HEK293T (cell line): ENCODE data around the gene CLK2.
"Not testable (repeated sequence)": the region's sequence is repeated elsewhere in the genome, so short reads cannot be mapped to it uniquely, and the experiment has no call there.

Experiments used
- BHLHE40 ChIP-seq: fragments of 450-650 bp; IDR thresholded peaks from 2 replicates; pipeline ENCODE4 v1.6.1; 2016; ENCODE audit warnings: mild to moderate bottlenecking, moderate library complexity, borderline replicate concordance
- FOXK2 ChIP-seq: fragments of 450-650 bp; IDR thresholded peaks from 2 replicates; pipeline ENCODE4 v1.6.1; 2016; ENCODE audit warnings: mild to moderate bottlenecking
- SP1 ChIP-seq: fragments of 450-650 bp; IDR thresholded peaks from 2 replicates; pipeline ENCODE4 v1.6.1; 2017
- TF ChIP-seq, protein P1 (sequence below): fragments of 450-650 bp; IDR thresholded peaks from 2 replicates; pipeline ENCODE4 v1.6.1; 2016

GRCh38 chr1:155291006-155291405, 17.7 kb upstream of the CLK2 start:
- TF ChIP-seq SP1, BHLHE40, FOXK2: not testable (repeated sequence)
- TF ChIP-seq, protein P1, sequence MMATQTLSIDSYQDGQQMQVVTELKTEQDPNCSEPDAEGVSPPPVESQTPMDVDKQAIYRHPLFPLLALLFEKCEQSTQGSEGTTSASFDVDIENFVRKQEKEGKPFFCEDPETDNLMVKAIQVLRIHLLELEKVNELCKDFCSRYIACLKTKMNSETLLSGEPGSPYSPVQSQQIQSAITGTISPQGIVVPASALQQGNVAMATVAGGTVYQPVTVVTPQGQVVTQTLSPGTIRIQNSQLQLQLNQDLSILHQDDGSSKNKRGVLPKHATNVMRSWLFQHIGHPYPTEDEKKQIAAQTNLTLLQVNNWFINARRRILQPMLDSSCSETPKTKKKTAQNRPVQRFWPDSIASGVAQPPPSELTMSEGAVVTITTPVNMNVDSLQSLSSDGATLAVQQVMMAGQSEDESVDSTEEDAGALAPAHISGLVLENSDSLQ = not testable (repeated sequence)
